Neural crest cell (in vitro differentiated cells): ENCODE data around the gene PIK3R5. TPM values are rescaled to one million over a fixed set of nuclear protein-coding genes. Genes with fewer than 3 reads are reported as not detected.

Experiments used
- DNase-seq: peaks from one replicate; pipeline ENCODE4 v3.0.0; 2021; ENCODE audit warnings: low read depth, mixed read lengths, low spot score
- H3K27ac Mint-ChIP-seq: one replicate; pipeline ENCODE4 v1.8.0; 2021; ENCODE audit warnings: mild to moderate bottlenecking, mixed read lengths; ENCODE audit not compliant: unreplicated experiment
- H3K27me3 Mint-ChIP-seq: 2 replicates; pipeline ENCODE4 v1.8.0; 2021; ENCODE audit warnings: low read depth, mild to moderate bottlenecking, mixed read lengths
- H3K36me3 Mint-ChIP-seq: 2 replicates; pipeline ENCODE4 v1.8.0; 2021; ENCODE audit warnings: low read depth, mild to moderate bottlenecking, mixed read lengths
- H3K4me1 Mint-ChIP-seq: 2 replicates; pipeline ENCODE4 v1.8.0; 2021; ENCODE audit warnings: mixed read lengths
- H3K4me3 Mint-ChIP-seq: one replicate; pipeline ENCODE4 v1.8.0; 2021; ENCODE audit warnings: mild to moderate bottlenecking, mixed read lengths
- H3K9me3 Mint-ChIP-seq: 2 replicates; pipeline ENCODE4 v1.8.0; 2021; ENCODE audit warnings: mixed read lengths
- total RNA-seq: library from RNA; stranded (reverse); gene quantifications from 2 replicates; pipeline ENCODE4 v1.2.1, GENCODE V29; 2021
- TF ChIP-seq, protein P1 (sequence below): fragments of 200-600 bp; sonication (generic); conservative IDR thresholded peaks from 2 replicates; pipeline ENCODE4 v1.5.0; 2021; ENCODE audit warnings: antibody characterized with exemption, mild to moderate bottlenecking

The PIK3R5 gene
- total RNA-seq, 1 donor from 2014 or later: 1.4 TPM

- Mint-ChIP-seq H3K4me1 (peaks cover 8% of the 10 kb centered on the region), H3K9me3 (peaks cover 7% of the 10 kb centered on the region), H3K27ac (no peak overlapping the region), H3K27me3 (no peaks in the 10 kb centered on the region), H3K36me3 (no peaks in the 10 kb centered on the region), H3K4me3 (no peak overlapping the region)
- DNase-seq: no peak
- TF ChIP-seq, protein P1, sequence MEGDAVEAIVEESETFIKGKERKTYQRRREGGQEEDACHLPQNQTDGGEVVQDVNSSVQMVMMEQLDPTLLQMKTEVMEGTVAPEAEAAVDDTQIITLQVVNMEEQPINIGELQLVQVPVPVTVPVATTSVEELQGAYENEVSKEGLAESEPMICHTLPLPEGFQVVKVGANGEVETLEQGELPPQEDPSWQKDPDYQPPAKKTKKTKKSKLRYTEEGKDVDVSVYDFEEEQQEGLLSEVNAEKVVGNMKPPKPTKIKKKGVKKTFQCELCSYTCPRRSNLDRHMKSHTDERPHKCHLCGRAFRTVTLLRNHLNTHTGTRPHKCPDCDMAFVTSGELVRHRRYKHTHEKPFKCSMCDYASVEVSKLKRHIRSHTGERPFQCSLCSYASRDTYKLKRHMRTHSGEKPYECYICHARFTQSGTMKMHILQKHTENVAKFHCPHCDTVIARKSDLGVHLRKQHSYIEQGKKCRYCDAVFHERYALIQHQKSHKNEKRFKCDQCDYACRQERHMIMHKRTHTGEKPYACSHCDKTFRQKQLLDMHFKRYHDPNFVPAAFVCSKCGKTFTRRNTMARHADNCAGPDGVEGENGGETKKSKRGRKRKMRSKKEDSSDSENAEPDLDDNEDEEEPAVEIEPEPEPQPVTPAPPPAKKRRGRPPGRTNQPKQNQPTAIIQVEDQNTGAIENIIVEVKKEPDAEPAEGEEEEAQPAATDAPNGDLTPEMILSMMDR: no peak
Measured at GRCh38 chr17:8849311-8850041, 116.0 kb downstream of the PIK3R5 start.

GRCh38 chr17:8847891-8848290, 117.6 kb downstream of the PIK3R5 start:
- DNase-seq: no peak
- no peak overlapping the region for H3K4me3 Mint-ChIP-seq
- peaks cover 18% of the 10 kb centered on the region for H3K4me1 Mint-ChIP-seq
- H3K27me3 Mint-ChIP-seq: no peaks in the 10 kb centered on the region
- H3K36me3 Mint-ChIP-seq: no peaks in the 10 kb centered on the region
- TF ChIP-seq, protein P1: no peak
- H3K27ac Mint-ChIP-seq: no peak overlapping the region
- peaks cover 7% of the 10 kb centered on the region for H3K9me3 Mint-ChIP-seq

- Mint-ChIP-seq H3K27ac (no peak overlapping the region), H3K27me3 (no peaks in the 10 kb centered on the region), H3K4me1 (peaks cover 18% of the 10 kb centered on the region), H3K4me3 (no peak overlapping the region), H3K36me3 (no peaks in the 10 kb centered on the region), H3K9me3 (peaks cover 7% of the 10 kb centered on the region)
- TF ChIP-seq, protein P1: no peak
- no peak for DNase-seq
Measured at GRCh38 chr17:8846768-8847211, 118.7 kb downstream of the PIK3R5 start.

- Mint-ChIP-seq H3K27me3 (no peaks in the 10 kb centered on the region), H3K36me3 (no peaks in the 10 kb centered on the region), H3K4me1 (peaks cover 14% of the 10 kb centered on the region), H3K9me3 (peaks cover 10% of the 10 kb centered on the region), H3K27ac (no peak overlapping the region), H3K4me3 (no peak overlapping the region)
- TF ChIP-seq, protein P1: no peak
- DNase-seq: no peak
Measured at GRCh38 chr17:8844229-8845218, 121.0 kb downstream of the PIK3R5 start.

DNA sequence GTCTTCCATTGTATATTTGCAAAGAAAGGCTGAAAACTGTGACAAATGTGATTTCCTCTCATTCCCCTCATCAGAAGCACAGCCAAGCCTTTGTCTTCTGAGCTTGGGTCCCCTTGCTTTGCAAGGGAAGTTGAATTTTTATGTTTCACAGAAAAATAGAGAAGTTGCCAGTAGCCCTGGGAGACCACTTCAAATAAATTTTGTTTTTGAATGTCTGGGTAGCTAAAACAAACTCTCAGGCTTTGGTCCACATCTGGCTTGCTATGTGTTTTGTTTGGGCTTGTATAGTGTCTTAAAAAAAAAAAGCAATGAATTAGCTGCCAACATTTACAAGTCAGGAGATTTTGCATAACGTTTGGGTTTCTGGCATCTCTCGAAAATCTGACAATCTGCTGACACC, 122.2 kb downstream of the PIK3R5 start:
- TF ChIP-seq, protein P1: no peak
- peaks cover 10% of the 10 kb centered on the region for H3K9me3 Mint-ChIP-seq
- no peaks in the 10 kb centered on the region for H3K36me3 Mint-ChIP-seq
- peaks cover 14% of the 10 kb centered on the region for H3K4me1 Mint-ChIP-seq
- H3K27me3 Mint-ChIP-seq: no peaks in the 10 kb centered on the region
- H3K4me3 Mint-ChIP-seq: no peak overlapping the region
- DNase-seq: no peak
- no peak overlapping the region for H3K27ac Mint-ChIP-seq
